K562 (cell line): Measurements from ENCODE around the gene KCNQ2. TPM values are rescaled to one million over a fixed set of nuclear protein-coding genes. Genes with fewer than 3 reads are reported as not detected.

Source experiments
- ATAC-seq: fragments of 200-7000 bp; cut with Tn5 transposase; 3 replicates; pipeline ENCODE4 v1.9.1; 2020; ENCODE audit warnings: moderate library complexity
- BruUV-seq: library from RNA; stranded (reverse); fragments of 400-500 nt; replicated peaks from 2 replicates; lab custom pipeline; 2021; lab: Mats Ljungman, UMichigan
- CTCF ChIA-PET: fragments of 300-600 bp; formaldehyde crosslinking; extraction: SDS; loops from one replicate; lab custom pipeline; 2021; ENCODE audit warnings: low intra/inter-chr PET ratio; lab: Yijun Ruan, JAX
- POLR2A ChIA-PET: fragments of 300-600, 350-650 bp; sonication (Branson Sonifier 250); formaldehyde crosslinking; extraction: SDS; loops from one replicate; lab custom pipeline; 2021; ENCODE audit warnings: antibody characterized with exemption, inconsistent platforms; lab: Yijun Ruan, JAX
- DNase-seq, 4 experiments: peaks; one replicate each; pipeline versions ENCODE4 v3.0.0 to v3.0.0-alpha.2; 2011 to 2018; ENCODE audit warnings: low spot score in 3 of 4, mixed read lengths in 3 of 4; ENCODE audit errors: extremely low read depth in 1 of 4
- FAIRE-seq: peaks from 2 replicates; lab custom pipeline; 2011; peaks lifted over from hg19 to GRCh38; lab: Jason Lieb, UNC
- H2AFZ ChIP-seq: 2 replicates; pipeline ENCODE4 v1.6.0; 2011; ENCODE audit warnings: low read depth, low read length, control low read depth, inconsistent platforms
- H3K27ac ChIP-seq: fragments of 200-600 bp; 3 replicates; pipeline ENCODE4 v1.8.0; 2011; ENCODE audit warnings: low read depth, mild to moderate bottlenecking, control low read depth, inconsistent platforms, low read length, moderate library complexity, mixed read lengths; ENCODE audit errors: extremely low read depth
- H3K27me3 ChIP-seq, 2 experiments: fragments of 300-600 bp in 1 of 2; 2 replicates in 1 of 2; 3 replicates in 1 of 2; pipeline versions ENCODE4 v1.6.0 to v1.8.0; 2011; ENCODE audit warnings: inconsistent platforms in 2 of 2, low read length in 2 of 2, mild to moderate bottlenecking in 1 of 2, mixed read lengths in 1 of 2, moderate library complexity in 1 of 2; ENCODE audit not compliant: control insufficient read depth in 2 of 2, insufficient read depth in 2 of 2
- H3K36me3 ChIP-seq: fragments of 300-600 bp; 3 replicates; pipeline ENCODE4 v1.8.0; 2011; ENCODE audit warnings: mild to moderate bottlenecking, low read length, inconsistent platforms; ENCODE audit not compliant: control insufficient read depth, insufficient read depth
- H3K4me1 ChIP-seq, 2 experiments: fragments of 200-600 bp in 1 of 2; replicated peaks in 1 of 2; 2 replicates in 1 of 2; 3 replicates in 1 of 2; pipeline versions ENCODE4 v1.5.1 to v1.8.0; 2011; ENCODE audit warnings: inconsistent platforms in 2 of 2, low read length in 2 of 2, mild to moderate bottlenecking in 1 of 2, mixed read lengths in 1 of 2, moderate library complexity in 1 of 2; ENCODE audit not compliant: control insufficient read depth in 2 of 2, insufficient read depth in 2 of 2
- H3K4me2 ChIP-seq: 2 replicates; pipeline ENCODE4 v1.6.1; 2011; ENCODE audit warnings: low read length, control low read depth, inconsistent platforms, mixed read lengths; ENCODE audit not compliant: insufficient read depth
- H3K4me3 ChIP-seq: fragments of 200-600 bp; sonication (generic), shearing (Covaris generic); 2 replicates; pipeline ENCODE4 v1.5.1; 2016; ENCODE audit warnings: control low read depth, inconsistent platforms
- H3K79me2 ChIP-seq: fragments of 200-600 bp; 3 replicates; pipeline ENCODE4 v1.8.0; 2011; ENCODE audit warnings: low read length, inconsistent platforms; ENCODE audit not compliant: control insufficient read depth, insufficient read depth
- H3K9ac ChIP-seq, 2 experiments: 2 replicates each; pipeline versions ENCODE4 v1.6.0 to v1.6.1; 2011; ENCODE audit warnings: low read depth in 2 of 2, low read length in 2 of 2, control low read depth in 1 of 2, inconsistent platforms in 1 of 2, mild to moderate bottlenecking in 1 of 2, mixed read lengths in 1 of 2; ENCODE audit not compliant: insufficient read depth in 1 of 2
- H3K9me1 ChIP-seq: one replicate; pipeline ENCODE4 v1.6.0; 2011; ENCODE audit warnings: inconsistent platforms, mild to moderate bottlenecking, low read length, moderate library complexity; ENCODE audit not compliant: control insufficient read depth, insufficient read depth
- H3K9me3 ChIP-seq: replicated peaks from 2 replicates; pipeline ENCODE4 v1.5.1; 2011; ENCODE audit warnings: low read depth, low read length, inconsistent platforms; ENCODE audit not compliant: control insufficient read depth, insufficient read depth
- H4K20me1 ChIP-seq: replicated peaks from 2 replicates; pipeline ENCODE4 v1.6.1; 2011; ENCODE audit warnings: low read length, inconsistent platforms, mixed read lengths; ENCODE audit not compliant: control insufficient read depth, insufficient read depth
- BCL6 ChIP-seq: fragments of 250-450 bp; sonication (Bioruptor Pico); IDR thresholded peaks from 2 replicates; pipeline ENCODE4 v1.4.0; 2020
- CAMTA2 ChIP-seq: fragments of 250-450 bp; sonication (Bioruptor Pico); conservative IDR thresholded peaks from 2 replicates; pipeline ENCODE4 v1.5.1; 2022
- CREM ChIP-seq: IDR thresholded peaks from 2 replicates; pipeline ENCODE4 v1.6.1; 2014; ENCODE audit warnings: antibody characterized with exemption, low read depth
- DACH1 ChIP-seq: fragments of 450-650 bp; IDR thresholded peaks from 2 replicates; pipeline ENCODE4 v1.6.1; 2018; ENCODE audit not compliant: partially characterized antibody
- GTF2F1 ChIP-seq: IDR thresholded peaks from 2 replicates; pipeline ENCODE4 v1.6.1; 2011; ENCODE audit warnings: low read depth, low read length, improper control_type of control experiment
- HDAC6 ChIP-seq: IDR thresholded peaks from 2 replicates; pipeline ENCODE4 v1.6.1; 2012; ENCODE audit warnings: low read depth, mild to moderate bottlenecking, control low read depth, inconsistent platforms, low read length, moderate library complexity
- HSF4 ChIP-seq: fragments of 250-450 bp; sonication (Bioruptor Pico); IDR thresholded peaks from 2 replicates; pipeline ENCODE4 v2.1.2; 2022; ENCODE audit warnings: mild to moderate bottlenecking, moderate library complexity, borderline replicate concordance
- LCOR ChIP-seq: sonication (generic); formaldehyde crosslinking; IDR thresholded peaks from 2 replicates; pipeline ENCODE4 v1.8.0; 2022; ENCODE audit warnings: mild to moderate bottlenecking, missing genetic modification reagents
- NELFE ChIP-seq: IDR thresholded peaks from 2 replicates; pipeline ENCODE4 v1.6.1; 2011; ENCODE audit warnings: mild to moderate bottlenecking; ENCODE audit not compliant: insufficient read depth, insufficient read length
- NFYB ChIP-seq: IDR thresholded peaks from 2 replicates; pipeline ENCODE4 v1.6.1; 2011; ENCODE audit warnings: mild to moderate bottlenecking, moderate library complexity; ENCODE audit not compliant: insufficient read length; ENCODE audit errors: extremely low read depth
- RAD21 ChIP-seq, 2 experiments: fragments of 250-450 bp in 1 of 2; fragments of 450-650 bp in 1 of 2; sonication (Bioruptor Pico) in 1 of 2; formaldehyde crosslinking in 1 of 2; IDR thresholded peaks in 1 of 2; conservative IDR thresholded peaks in 1 of 2; 2 replicates each; pipeline versions ENCODE4 v1.4.0 to v1.8.0; 2020 to 2022; ENCODE audit warnings: mild to moderate bottlenecking in 2 of 2, moderate library complexity in 1 of 2
- SMARCB1 ChIP-seq: IDR thresholded peaks from 2 replicates; pipeline ENCODE4 v1.6.1; 2011; ENCODE audit warnings: improper control_type of control experiment, low read depth; ENCODE audit not compliant: insufficient read length
- TRIM24 ChIP-seq, 2 experiments: fragments of 450-650 bp; IDR thresholded peaks; 2 replicates each; pipeline ENCODE4 v1.6.1; 2016
- ZNF696 ChIP-seq: fragments of 250-450 bp; sonication (Bioruptor Pico); conservative IDR thresholded peaks from 2 replicates; pipeline ENCODE4 v1.4.0; 2020; ENCODE audit warnings: mild to moderate bottlenecking, moderate library complexity
- WGBS: fragments of 100-300 bp; shearing (Covaris generic); methylation state at CpG from one replicate; pipeline ENCODE4 v1.1.6; 2016; ENCODE audit warnings: low coverage, mixed read lengths; ENCODE audit not compliant: insufficient coverage; ENCODE audit errors: missing lambda C conversion rate; 5-methylcytosine and 5-hydroxymethylcytosine counted together
- in situ Hi-C: fragments of 300-500 bp; cut with MboI; formaldehyde crosslinking; loops from 4 replicates; pipeline ENCODE4 v1.15.0; 2018; ENCODE audit warnings: inconsistent platforms, mixed read lengths
- intact Hi-C: fragments of 100-400 bp; cut with micrococcal nuclease; formaldehyde crosslinking; loops from 2 replicates; pipeline ENCODE4 v1.14.2; 2022
- polyA plus RNA-seq, 8 experiments: library from polyadenylated mRNA; depleted of rRNA in 4 of 8; stranded (reverse) in 5 of 8; unstranded in 3 of 8; fragments of >200 nt; fragmentation: Nextera tagmentation in 2 of 8; fragmentation: Illumina TruSeq in 1 of 8; extraction: Ambion mirVana in 2 of 8; extraction: Trizol in 1 of 8; gene quantifications; 2 replicates each; pipeline versions ENCODE4 v1.2.1 to v1.2.3, GENCODE V29; 2011 to 2014; ENCODE audit warnings: inconsistent platforms in 1 of 8, missing spikeins in 1 of 8
- total RNA-seq, 7 experiments: library from RNA; depleted of rRNA in 6 of 7; stranded (reverse); fragments of >200 nt in 6 of 7; fragmentation: Illumina TruSeq in 2 of 7; extraction: Trizol in 2 of 7; gene quantifications; 2 replicates each; pipeline versions ENCODE4 v1.2.1 to v1.2.3, GENCODE V29; 2011 to 2021; ENCODE audit warnings: low replicate concordance in 1 of 7
- TF ChIP-seq, protein P1 (sequence below): sonication (generic); formaldehyde crosslinking; IDR thresholded peaks from 2 replicates; pipeline ENCODE4 v1.8.1; 2022; ENCODE audit warnings: missing genetic modification reagents
- TF ChIP-seq, protein P2 (sequence below): fragments of 250-450 bp; sonication (Bioruptor Pico); IDR thresholded peaks from 2 replicates; pipeline ENCODE4 v1.8.0; 2021; ENCODE audit warnings: mild to moderate bottlenecking, moderate library complexity
- TF ChIP-seq, protein P3 (sequence below): IDR thresholded peaks from 2 replicates; pipeline ENCODE4 v1.6.1; 2012; ENCODE audit warnings: low read depth, low read length, improper control_type of control experiment, borderline replicate concordance
- TF ChIP-seq, protein P4 (sequence below): fragments of 250-450 bp; sonication (Bioruptor Pico); IDR thresholded peaks from 2 replicates; pipeline ENCODE4 v1.6.1; 2021; ENCODE audit warnings: mild to moderate bottlenecking
- TF ChIP-seq, protein P5 (sequence below): fragments of 250-450 bp; sonication (Bioruptor Pico); IDR thresholded peaks from 2 replicates; pipeline ENCODE4 v1.4.0; 2020

The KCNQ2 gene
- total and polyA plus RNA-seq, 9 of the 15 experiments (the other 6 are each of a cell fraction or from before 2014, with no cell fraction given) = 0.13 to 0.16 TPM; not detected in 7

DNA sequence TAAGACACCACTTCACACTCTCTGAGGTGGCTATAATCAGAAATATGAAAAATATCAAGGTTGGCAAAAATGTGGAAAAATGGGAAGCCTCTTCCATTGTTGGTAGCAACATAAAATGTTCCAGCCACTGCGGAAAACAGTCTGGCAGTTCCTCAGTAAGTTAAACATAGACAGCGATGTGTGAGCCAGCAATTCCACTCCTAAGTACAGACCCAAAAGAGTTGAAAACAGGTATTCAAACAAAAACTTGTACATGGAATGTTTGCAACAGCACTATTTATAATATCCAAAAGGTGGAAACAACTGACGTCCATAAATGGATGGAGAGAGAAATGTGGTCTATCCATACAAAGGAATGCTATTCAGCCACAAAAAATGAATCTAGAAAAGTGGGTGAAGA is 40.8 kb upstream of the KCNQ2 start:
- H3K79me2 ChIP-seq = no peaks in the 10 kb centered on the region
- intact Hi-C loops = no loop called here
- no peak overlapping the region for H3K27ac ChIP-seq
- 0% methylated on average over 3 of the region's 3 CpGs for WGBS
- H3K4me2 ChIP-seq = no peak overlapping the region
- in situ Hi-C loops = no loop called here
- H3K9me1 ChIP-seq = no peaks in the 10 kb centered on the region
- DNase-seq (no peak), ATAC-seq (no peak), FAIRE-seq (no peak)
- no TSS peak for BruUV-seq
- H3K4me1 ChIP-seq = peaks cover 0 to 11% of the 10 kb centered on the region in 2 experiments; a peak in 4 of 5 replicates
- H3K36me3 ChIP-seq = no peaks in the 10 kb centered on the region
- no peak overlapping the region for H3K9ac ChIP-seq
- H3K27me3 ChIP-seq = peaks cover 42 to 51% of the 10 kb centered on the region in 2 experiments
- H3K9me3 ChIP-seq = peaks cover 2% of the 10 kb centered on the region; the same call in 1 of the 2 replicates
- no peaks in the 10 kb centered on the region for H4K20me1 ChIP-seq
- no peak overlapping the region for H2AFZ ChIP-seq
- H3K4me3 ChIP-seq = no peak overlapping the region
- CTCF ChIA-PET = no interaction called here
- POLR2A ChIA-PET = no interaction called here
- no peak for TF ChIP-seq LCOR (CRISPR knock-in tag)
- TF ChIP-seq GTF2F1 = no peak
- TF ChIP-seq, protein P1, sequence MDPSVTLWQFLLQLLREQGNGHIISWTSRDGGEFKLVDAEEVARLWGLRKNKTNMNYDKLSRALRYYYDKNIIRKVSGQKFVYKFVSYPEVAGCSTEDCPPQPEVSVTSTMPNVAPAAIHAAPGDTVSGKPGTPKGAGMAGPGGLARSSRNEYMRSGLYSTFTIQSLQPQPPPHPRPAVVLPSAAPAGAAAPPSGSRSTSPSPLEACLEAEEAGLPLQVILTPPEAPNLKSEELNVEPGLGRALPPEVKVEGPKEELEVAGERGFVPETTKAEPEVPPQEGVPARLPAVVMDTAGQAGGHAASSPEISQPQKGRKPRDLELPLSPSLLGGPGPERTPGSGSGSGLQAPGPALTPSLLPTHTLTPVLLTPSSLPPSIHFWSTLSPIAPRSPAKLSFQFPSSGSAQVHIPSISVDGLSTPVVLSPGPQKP (CRISPR knock-in tag) = no peak
- TF ChIP-seq BCL6 = no peak
- TF ChIP-seq CREM = no peak
- TF ChIP-seq, protein P2, sequence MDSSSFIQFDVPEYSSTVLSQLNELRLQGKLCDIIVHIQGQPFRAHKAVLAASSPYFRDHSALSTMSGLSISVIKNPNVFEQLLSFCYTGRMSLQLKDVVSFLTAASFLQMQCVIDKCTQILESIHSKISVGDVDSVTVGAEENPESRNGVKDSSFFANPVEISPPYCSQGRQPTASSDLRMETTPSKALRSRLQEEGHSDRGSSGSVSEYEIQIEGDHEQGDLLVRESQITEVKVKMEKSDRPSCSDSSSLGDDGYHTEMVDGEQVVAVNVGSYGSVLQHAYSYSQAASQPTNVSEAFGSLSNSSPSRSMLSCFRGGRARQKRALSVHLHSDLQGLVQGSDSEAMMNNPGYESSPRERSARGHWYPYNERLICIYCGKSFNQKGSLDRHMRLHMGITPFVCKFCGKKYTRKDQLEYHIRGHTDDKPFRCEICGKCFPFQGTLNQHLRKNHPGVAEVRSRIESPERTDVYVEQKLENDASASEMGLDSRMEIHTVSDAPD (CRISPR knock-in tag) = no peak
- TF ChIP-seq, protein P3, sequence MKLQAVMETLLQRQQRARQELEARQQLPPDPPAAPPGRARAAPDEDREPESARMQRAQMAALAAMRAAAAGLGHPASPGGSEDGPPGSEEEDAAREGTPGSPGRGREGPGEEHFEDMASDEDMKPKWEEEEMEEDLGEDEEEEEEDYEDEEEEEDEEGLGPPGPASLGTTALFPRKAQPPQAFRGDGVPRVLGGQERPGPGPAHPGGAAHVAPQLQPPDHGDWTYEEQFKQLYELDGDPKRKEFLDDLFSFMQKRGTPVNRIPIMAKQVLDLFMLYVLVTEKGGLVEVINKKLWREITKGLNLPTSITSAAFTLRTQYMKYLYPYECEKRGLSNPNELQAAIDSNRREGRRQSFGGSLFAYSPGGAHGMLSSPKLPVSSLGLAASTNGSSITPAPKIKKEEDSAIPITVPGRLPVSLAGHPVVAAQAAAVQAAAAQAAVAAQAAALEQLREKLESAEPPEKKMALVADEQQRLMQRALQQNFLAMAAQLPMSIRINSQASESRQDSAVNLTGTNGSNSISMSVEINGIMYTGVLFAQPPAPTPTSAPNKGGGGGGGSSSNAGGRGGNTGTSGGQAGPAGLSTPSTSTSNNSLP = no peak
- no peak for TF ChIP-seq RAD21 (CRISPR knock-in tag; conservative IDR thresholded peaks at IDR 0.05 in 1 of 2, IDR thresholded peaks at IDR 0.05 in 1 of 2)
- TF ChIP-seq, protein P4, sequence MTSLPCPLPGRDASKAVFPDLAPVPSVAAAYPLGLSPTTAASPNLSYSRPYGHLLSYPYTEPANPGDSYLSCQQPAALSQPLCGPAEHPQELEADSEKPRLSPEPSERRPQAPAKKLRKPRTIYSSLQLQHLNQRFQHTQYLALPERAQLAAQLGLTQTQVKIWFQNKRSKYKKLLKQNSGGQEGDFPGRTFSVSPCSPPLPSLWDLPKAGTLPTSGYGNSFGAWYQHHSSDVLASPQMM (CRISPR knock-in tag) = no peak
- TF ChIP-seq HDAC6 = no peak
- TF ChIP-seq ZNF696 (CRISPR knock-in tag) = no peak
- no peak for TF ChIP-seq TRIM24 (IDR thresholded peaks at IDR 0.05)
- TF ChIP-seq, protein P5, sequence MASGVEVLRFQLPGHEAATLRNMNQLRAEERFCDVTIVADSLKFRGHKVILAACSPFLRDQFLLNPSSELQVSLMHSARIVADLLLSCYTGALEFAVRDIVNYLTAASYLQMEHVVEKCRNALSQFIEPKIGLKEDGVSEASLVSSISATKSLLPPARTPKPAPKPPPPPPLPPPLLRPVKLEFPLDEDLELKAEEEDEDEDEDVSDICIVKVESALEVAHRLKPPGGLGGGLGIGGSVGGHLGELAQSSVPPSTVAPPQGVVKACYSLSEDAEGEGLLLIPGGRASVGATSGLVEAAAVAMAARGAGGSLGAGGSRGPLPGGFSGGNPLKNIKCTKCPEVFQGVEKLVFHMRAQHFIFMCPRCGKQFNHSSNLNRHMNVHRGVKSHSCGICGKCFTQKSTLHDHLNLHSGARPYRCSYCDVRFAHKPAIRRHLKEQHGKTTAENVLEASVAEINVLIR (CRISPR knock-in tag) = no peak
- TF ChIP-seq NELFE = no peak
- no peak for TF ChIP-seq SMARCB1
- no peak for TF ChIP-seq NFYB
- TF ChIP-seq DACH1 = no peak
- no peak for TF ChIP-seq CAMTA2 (CRISPR knock-in tag)
- TF ChIP-seq HSF4 (CRISPR knock-in tag) = no peak
